HCT116 (cell line): Measurements from ENCODE around the gene FGF1. TPM values are rescaled to one million over a fixed set of nuclear protein-coding genes. Genes with fewer than 3 reads are reported as not detected.

ENCODE experiments used
- ATAC-seq: fragments of 200-7000 bp; cut with Tn5 transposase; 2 replicates; pipeline ENCODE4 v1.9.1; 2020; ENCODE audit warnings: mild to moderate bottlenecking, moderate library complexity
- BruUV-seq: library from RNA; stranded (reverse); fragments of 400-500 nt; replicated peaks from 2 replicates; lab custom pipeline; 2021; lab: Mats Ljungman, UMichigan
- CTCF ChIA-PET: fragments of 300-600 bp; sonication (Branson Sonifier 250); formaldehyde crosslinking; loops from one replicate; lab custom pipeline; 2021; ENCODE audit warnings: antibody characterized with exemption; lab: Charles Lee
- POLR2A ChIA-PET: fragments of 300-600, 350-600 bp; sonication (Branson Sonifier 250); formaldehyde crosslinking; loops from one replicate; lab custom pipeline; 2021; ENCODE audit warnings: antibody characterized with exemption; lab: Charles Lee
- RAD21 ChIA-PET, 2 experiments: fragments of 300-600 bp; sonication (Branson Sonifier 250); formaldehyde crosslinking; loops; one replicate each; lab custom pipeline; 2023; ENCODE audit warnings: low total read pairs in 2 of 2; ENCODE audit not compliant: uncharacterized antibody in 2 of 2, unreplicated experiment in 2 of 2, low non-redundant PET in 1 of 2; lab: Charles Lee
- DNase-seq: peaks from one replicate; pipeline ENCODE4 v3.0.0-alpha.2; 2010; ENCODE audit warnings: low read depth, low spot score
- H2AFZ ChIP-seq: fragments of 200-600 bp; shearing (Covaris generic), sonication (generic); 2 replicates; pipeline ENCODE4 v1.6.1; 2017; ENCODE audit warnings: low read depth, mixed run types, mixed read lengths, antibody characterized with exemption, low read length; ENCODE audit not compliant: poor library complexity, severe bottlenecking
- H3K27ac ChIP-seq: 2 replicates; pipeline ENCODE4 v1.5.1; 2012; ENCODE audit warnings: low read depth, low read length
- H3K27me3 ChIP-seq: fragments of 200-600 bp; sonication (generic); 2 replicates; pipeline ENCODE4 v1.6.1; 2016; ENCODE audit warnings: mixed run types, low read length, mixed read lengths; ENCODE audit not compliant: insufficient read depth
- H3K36me3 ChIP-seq, 2 experiments: fragments of 200-500 bp in 1 of 2; fragments of 200-600 bp in 1 of 2; sonication (Bioruptor generic) in 1 of 2; sonication (generic) in 1 of 2; 2 replicates each; pipeline versions ENCODE4 v1.5.1 to v1.6.1; 2014 to 2016; ENCODE audit warnings: low read length in 2 of 2, inconsistent platforms in 1 of 2, mixed read lengths in 1 of 2, mixed run types in 1 of 2; ENCODE audit not compliant: insufficient read depth in 2 of 2, control insufficient read depth in 1 of 2
- H3K4me1 ChIP-seq, 2 experiments: fragments of 200-600 bp in 1 of 2; sonication (generic) in 1 of 2; 2 replicates each; pipeline versions ENCODE4 v1.5.1 to v1.6.1; 2012 to 2017; ENCODE audit warnings: low read length in 2 of 2, inconsistent platforms in 1 of 2, mild to moderate bottlenecking in 1 of 2, mixed read lengths in 1 of 2, mixed run types in 1 of 2, moderate library complexity in 1 of 2; ENCODE audit not compliant: insufficient read depth in 2 of 2, control insufficient read depth in 1 of 2
- H3K4me2 ChIP-seq: fragments of 200-600 bp; sonication (generic); 2 replicates; pipeline ENCODE4 v1.6.1; 2017; ENCODE audit warnings: mixed run types, low read length, mixed read lengths
- H3K4me3 ChIP-seq, 2 experiments: fragments of 200-600 bp in 1 of 2; sonication (generic) in 1 of 2; replicated peaks in 1 of 2; 2 replicates each; pipeline ENCODE4 v1.5.1; 2011 to 2016; ENCODE audit warnings: low read length in 2 of 2, control low read depth in 1 of 2, low read depth in 1 of 2, mild to moderate bottlenecking in 1 of 2, mixed read lengths in 1 of 2, mixed run types in 1 of 2
- H3K79me2 ChIP-seq: fragments of 200-600 bp; sonication (generic); 2 replicates; pipeline ENCODE4 v1.6.1; 2017; ENCODE audit warnings: mild to moderate bottlenecking, mixed run types, low read length, moderate library complexity, mixed read lengths; ENCODE audit not compliant: insufficient read depth
- H3K9ac ChIP-seq: fragments of 200-600 bp; sonication (generic); 2 replicates; pipeline ENCODE4 v1.6.1; 2016; ENCODE audit warnings: low read length, mixed read lengths
- H3K9me2 ChIP-seq: fragments of 200-600 bp; sonication (generic), shearing (Covaris generic); 2 replicates; pipeline ENCODE4 v1.6.1; 2017; ENCODE audit warnings: mixed run types, mild to moderate bottlenecking, moderate library complexity; ENCODE audit not compliant: insufficient read depth
- H3K9me3 ChIP-seq, 2 experiments: fragments of 200-500 bp in 1 of 2; fragments of 200-600 bp in 1 of 2; sonication (Bioruptor generic) in 1 of 2; sonication (generic) in 1 of 2; 2 replicates each; pipeline ENCODE4 v1.6.1; 2014 to 2017; ENCODE audit warnings: low read length in 2 of 2, mixed read lengths in 2 of 2, inconsistent platforms in 1 of 2, low read depth in 1 of 2, mild to moderate bottlenecking in 1 of 2, mixed run types in 1 of 2, moderate library complexity in 1 of 2; ENCODE audit not compliant: control insufficient read depth in 1 of 2, insufficient read depth in 1 of 2
- H4K20me1 ChIP-seq: fragments of 200-600 bp; sonication (generic), shearing (Covaris generic); 2 replicates; pipeline ENCODE4 v1.6.1; 2017; ENCODE audit warnings: mixed run types, mild to moderate bottlenecking, moderate library complexity; ENCODE audit not compliant: insufficient read depth
- EGR1 ChIP-seq: IDR thresholded peaks from 2 replicates; pipeline ENCODE4 v1.6.1; 2012; ENCODE audit warnings: low read depth
- ELF1 ChIP-seq: IDR thresholded peaks from 2 replicates; pipeline ENCODE4 v1.6.1; 2012; ENCODE audit warnings: low read depth, borderline replicate concordance
- EZH2 ChIP-seq: fragments of 200-600 bp; sonication (generic); IDR thresholded peaks from 2 replicates; pipeline ENCODE4 v1.6.1; 2017; ENCODE audit warnings: antibody characterized with exemption, mixed run types
- EZH2phosphoT487 ChIP-seq: fragments of 200-600 bp; IDR thresholded peaks from 2 replicates; pipeline ENCODE4 v1.6.1; 2018; ENCODE audit warnings: antibody characterized with exemption, borderline replicate concordance
- FOSL1 ChIP-seq: IDR thresholded peaks from 2 replicates; pipeline ENCODE4 v1.6.1; 2012; ENCODE audit warnings: low read depth
- POLR2A ChIP-seq: IDR thresholded peaks from 2 replicates; pipeline ENCODE4 v1.7.0; 2011; ENCODE audit warnings: borderline replicate concordance; ENCODE audit not compliant: insufficient read depth, insufficient read length; ENCODE audit errors: extremely low read depth
- POLR2AphosphoS5 ChIP-seq: IDR thresholded peaks from 2 replicates; pipeline ENCODE4 v1.6.1; 2011; ENCODE audit warnings: mild to moderate bottlenecking, low read depth, low read length, moderate library complexity
- RAD21 ChIP-seq: IDR thresholded peaks from 2 replicates; pipeline ENCODE4 v1.6.1; 2012; ENCODE audit warnings: low read depth, mild to moderate bottlenecking
- SRF ChIP-seq: IDR thresholded peaks from 2 replicates; pipeline ENCODE4 v1.6.1; 2012; ENCODE audit warnings: low read depth
- TCF7L2 ChIP-seq: IDR thresholded peaks from 2 replicates; pipeline ENCODE4 v1.7.0; 2011; ENCODE audit warnings: borderline replicate concordance, inconsistent platforms; ENCODE audit not compliant: insufficient read depth, insufficient read length; ENCODE audit errors: extremely low read depth
- YY1 ChIP-seq: IDR thresholded peaks from 2 replicates; pipeline ENCODE4 v1.6.1; 2011; ENCODE audit warnings: low read length, low read depth, moderate library complexity, mild to moderate bottlenecking; ENCODE audit not compliant: insufficient replicate concordance; ENCODE audit errors: extremely low read depth
- intact Hi-C: fragments of 100-400 bp; cut with micrococcal nuclease; formaldehyde crosslinking; loops from 2 replicates; pipeline ENCODE4 v1.10.0; 2022
- total RNA-seq: library from RNA; stranded (reverse); gene quantifications from one replicate; pipeline ENCODE4 v1.2.1, GENCODE V29; 2021; ENCODE audit not compliant: unreplicated experiment
- TF ChIP-seq, protein P1 (sequence below): IDR thresholded peaks from 2 replicates; pipeline ENCODE4 v1.6.1; 2012
- TF ChIP-seq, protein P2 (sequence below): IDR thresholded peaks from 2 replicates; pipeline ENCODE4 v1.6.1; 2011; ENCODE audit warnings: mild to moderate bottlenecking, low read length, moderate library complexity; ENCODE audit not compliant: insufficient replicate concordance; ENCODE audit errors: extremely low read depth
- TF ChIP-seq, protein P3 (sequence below), 3 experiments: fragments of 200-600 bp in 1 of 3; sonication (generic) in 1 of 3; IDR thresholded peaks in 2 of 3; conservative IDR thresholded peaks in 1 of 3; 2 replicates each; pipeline ENCODE4 v1.5.1; 2012 to 2017; ENCODE audit warnings: low read depth in 2 of 3, low read length in 2 of 3, antibody characterized with exemption in 1 of 3, borderline replicate concordance in 1 of 3, control low read depth in 1 of 3, mild to moderate bottlenecking in 1 of 3, mixed read lengths in 1 of 3, mixed run types in 1 of 3, moderate library complexity in 1 of 3; ENCODE audit not compliant: insufficient read depth in 1 of 3

The FGF1 gene
- total RNA-seq, 1 experiment from 2014 or later, result not detected

DNA sequence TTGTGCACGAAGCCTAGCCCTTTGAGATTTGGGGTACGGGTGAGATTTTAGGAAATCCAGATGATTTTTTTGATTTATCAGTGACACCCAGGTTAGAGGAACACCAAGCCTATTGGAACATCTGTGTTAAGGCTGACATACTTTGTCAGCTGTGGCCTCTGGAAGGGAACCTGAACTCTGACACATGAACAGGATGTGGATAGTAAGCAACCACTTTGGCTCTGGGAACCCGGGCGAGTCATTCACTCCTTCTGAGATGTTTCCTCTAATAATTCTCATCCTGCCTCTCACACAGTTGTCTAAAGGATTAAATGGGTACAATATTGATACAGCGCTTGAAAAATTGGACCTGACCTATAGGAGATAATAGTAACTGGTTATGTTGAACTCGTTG is 67.8 kb downstream of the FGF1 start:
- BruUV-seq, result no TSS peak
- no peak overlapping the region for H2AFZ ChIP-seq
- CTCF ChIA-PET, result interaction anchor here (0.9 to 1.2 kb wide), 2 partner anchors 11 to 81 kb away, joined by 3 to 4 read pairs; no protein-coding TSS in a partner anchor
- peak; percentile 31; the same call in 1 of the 2 replicates for TF ChIP-seq FOSL1
- TF ChIP-seq, protein P1, sequence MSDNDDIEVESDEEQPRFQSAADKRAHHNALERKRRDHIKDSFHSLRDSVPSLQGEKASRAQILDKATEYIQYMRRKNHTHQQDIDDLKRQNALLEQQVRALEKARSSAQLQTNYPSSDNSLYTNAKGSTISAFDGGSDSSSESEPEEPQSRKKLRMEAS, result no peak
- H3K27me3 ChIP-seq, result no peaks in the 10 kb centered on the region
- no peaks in the 10 kb centered on the region for H4K20me1 ChIP-seq
- no peak overlapping the region for H3K9ac ChIP-seq
- intact Hi-C loops, result no loop called here
- no peak overlapping the region for H3K27ac ChIP-seq
- POLR2A ChIA-PET, result no interaction called here
- no peaks in the 10 kb centered on the region for H3K36me3 ChIP-seq
- no peak for ATAC-seq
- peaks cover 0 to 27% of the 10 kb centered on the region in 2 experiments; a peak in 2 of 4 replicates for H3K4me1 ChIP-seq
- DNase-seq, result no peak
- H3K79me2 ChIP-seq, result no peaks in the 10 kb centered on the region
- no peaks in the 10 kb centered on the region for H3K9me3 ChIP-seq
- H3K9me2 ChIP-seq, result no peaks in the 10 kb centered on the region
- H3K4me3 ChIP-seq, result no peak overlapping the region
- RAD21 ChIA-PET, result no interaction called here
- H3K4me2 ChIP-seq, result no peak overlapping the region

DNA sequence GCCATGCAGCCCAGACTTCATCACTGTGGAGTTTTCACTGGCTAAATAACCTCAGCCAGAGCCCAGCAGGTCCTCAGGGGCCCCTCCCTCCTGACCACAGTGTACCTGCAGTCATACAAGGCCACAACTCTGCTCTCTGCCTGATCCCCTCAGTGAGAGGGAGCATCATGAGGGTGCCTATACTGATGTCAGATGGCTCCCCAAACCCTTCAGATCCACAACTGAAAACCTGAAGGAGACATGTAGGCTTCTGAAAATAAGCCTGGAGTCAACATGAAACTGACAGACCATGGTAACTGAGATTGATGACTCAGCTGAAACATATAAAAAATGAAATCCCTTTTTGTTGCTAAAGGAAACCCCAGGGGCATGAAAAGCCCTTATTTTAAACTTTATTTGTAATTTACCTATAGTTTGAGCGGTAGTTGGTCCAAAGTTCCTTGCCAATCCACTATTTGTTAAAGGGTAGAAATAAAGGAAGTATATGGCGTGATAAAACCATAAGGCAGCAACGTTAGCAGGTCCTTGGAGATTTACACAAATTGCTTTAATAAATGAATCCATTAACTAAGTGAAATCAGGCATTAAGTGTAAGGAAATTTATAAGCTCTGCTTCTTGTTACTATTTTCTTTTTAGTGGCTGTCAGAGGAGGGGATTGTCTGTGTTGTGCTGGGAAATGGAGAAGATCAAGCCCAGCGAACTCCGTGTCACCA is 68.3 kb downstream of the FGF1 start:
- Histone ChIP-seq H3K4me3 (no peak overlapping the region), H3K79me2 (no peaks in the 10 kb centered on the region), H3K9ac (no peak overlapping the region), H3K9me2 (no peaks in the 10 kb centered on the region), H3K4me1 (peaks cover 0 to 27% of the 10 kb centered on the region in 2 experiments; a peak in 2 of 4 replicates), H4K20me1 (no peaks in the 10 kb centered on the region), H3K4me2 (no peak overlapping the region), H3K27me3 (no peaks in the 10 kb centered on the region), H3K27ac (no peak overlapping the region), H3K9me3 (no peaks in the 10 kb centered on the region), H3K36me3 (no peaks in the 10 kb centered on the region), H2AFZ (no peak overlapping the region)
- ChIA-PET CTCF (interaction anchor here (1.2 kb wide), 1 partner anchor 10 kb away, joined by 4 read pairs; no protein-coding TSS in a partner anchor), POLR2A (no interaction called here), RAD21 (interaction anchor here in 1 of 2 experiments (0.7 kb wide), 1 partner anchor 271 kb away, joined by 3 read pairs; no protein-coding TSS in a partner anchor)
- DNase-seq, result no peak
- no TSS peak for BruUV-seq
- intact Hi-C loops, result no loop called here
- no peak for ATAC-seq
- TF ChIP-seq POLR2A, result no peak
- no peak for TF ChIP-seq ELF1
- TF ChIP-seq RAD21, result no peak
- TF ChIP-seq FOSL1, result no peak
- TF ChIP-seq, protein P1, result no peak
- no peak for TF ChIP-seq YY1
- TF ChIP-seq EZH2, result no peak
- TF ChIP-seq, protein P2, sequence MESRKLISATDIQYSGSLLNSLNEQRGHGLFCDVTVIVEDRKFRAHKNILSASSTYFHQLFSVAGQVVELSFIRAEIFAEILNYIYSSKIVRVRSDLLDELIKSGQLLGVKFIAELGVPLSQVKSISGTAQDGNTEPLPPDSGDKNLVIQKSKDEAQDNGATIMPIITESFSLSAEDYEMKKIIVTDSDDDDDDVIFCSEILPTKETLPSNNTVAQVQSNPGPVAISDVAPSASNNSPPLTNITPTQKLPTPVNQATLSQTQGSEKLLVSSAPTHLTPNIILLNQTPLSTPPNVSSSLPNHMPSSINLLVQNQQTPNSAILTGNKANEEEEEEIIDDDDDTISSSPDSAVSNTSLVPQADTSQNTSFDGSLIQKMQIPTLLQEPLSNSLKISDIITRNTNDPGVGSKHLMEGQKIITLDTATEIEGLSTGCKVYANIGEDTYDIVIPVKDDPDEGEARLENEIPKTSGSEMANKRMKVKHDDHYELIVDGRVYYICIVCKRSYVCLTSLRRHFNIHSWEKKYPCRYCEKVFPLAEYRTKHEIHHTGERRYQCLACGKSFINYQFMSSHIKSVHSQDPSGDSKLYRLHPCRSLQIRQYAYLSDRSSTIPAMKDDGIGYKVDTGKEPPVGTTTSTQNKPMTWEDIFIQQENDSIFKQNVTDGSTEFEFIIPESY, result no peak
- TF ChIP-seq TCF7L2, result no peak
- no peak for TF ChIP-seq EZH2phosphoT487
- TF ChIP-seq, protein P3, sequence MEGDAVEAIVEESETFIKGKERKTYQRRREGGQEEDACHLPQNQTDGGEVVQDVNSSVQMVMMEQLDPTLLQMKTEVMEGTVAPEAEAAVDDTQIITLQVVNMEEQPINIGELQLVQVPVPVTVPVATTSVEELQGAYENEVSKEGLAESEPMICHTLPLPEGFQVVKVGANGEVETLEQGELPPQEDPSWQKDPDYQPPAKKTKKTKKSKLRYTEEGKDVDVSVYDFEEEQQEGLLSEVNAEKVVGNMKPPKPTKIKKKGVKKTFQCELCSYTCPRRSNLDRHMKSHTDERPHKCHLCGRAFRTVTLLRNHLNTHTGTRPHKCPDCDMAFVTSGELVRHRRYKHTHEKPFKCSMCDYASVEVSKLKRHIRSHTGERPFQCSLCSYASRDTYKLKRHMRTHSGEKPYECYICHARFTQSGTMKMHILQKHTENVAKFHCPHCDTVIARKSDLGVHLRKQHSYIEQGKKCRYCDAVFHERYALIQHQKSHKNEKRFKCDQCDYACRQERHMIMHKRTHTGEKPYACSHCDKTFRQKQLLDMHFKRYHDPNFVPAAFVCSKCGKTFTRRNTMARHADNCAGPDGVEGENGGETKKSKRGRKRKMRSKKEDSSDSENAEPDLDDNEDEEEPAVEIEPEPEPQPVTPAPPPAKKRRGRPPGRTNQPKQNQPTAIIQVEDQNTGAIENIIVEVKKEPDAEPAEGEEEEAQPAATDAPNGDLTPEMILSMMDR (IDR thresholded peaks at IDR 0.05 in 2 of 3, conservative IDR thresholded peaks at IDR 0.05 in 1 of 3; ENCODE audit: borderline replicate concordance in 1 of 3, insufficient read depth in 1 of 3, low read depth in 2 of 3, low read length in 2 of 3), result no peak
- no peak for TF ChIP-seq EGR1
- TF ChIP-seq POLR2AphosphoS5, result no peak
- TF ChIP-seq SRF, result no peak
